ENCODE data around the gene OR52K1. TPM values are rescaled to one million over a fixed set of nuclear protein-coding genes. Genes with fewer than 3 reads are reported as not detected.

Gene OR52K1
- total RNA-seq, 1 donor from 2014 or later: 0.12 TPM

DNA sequence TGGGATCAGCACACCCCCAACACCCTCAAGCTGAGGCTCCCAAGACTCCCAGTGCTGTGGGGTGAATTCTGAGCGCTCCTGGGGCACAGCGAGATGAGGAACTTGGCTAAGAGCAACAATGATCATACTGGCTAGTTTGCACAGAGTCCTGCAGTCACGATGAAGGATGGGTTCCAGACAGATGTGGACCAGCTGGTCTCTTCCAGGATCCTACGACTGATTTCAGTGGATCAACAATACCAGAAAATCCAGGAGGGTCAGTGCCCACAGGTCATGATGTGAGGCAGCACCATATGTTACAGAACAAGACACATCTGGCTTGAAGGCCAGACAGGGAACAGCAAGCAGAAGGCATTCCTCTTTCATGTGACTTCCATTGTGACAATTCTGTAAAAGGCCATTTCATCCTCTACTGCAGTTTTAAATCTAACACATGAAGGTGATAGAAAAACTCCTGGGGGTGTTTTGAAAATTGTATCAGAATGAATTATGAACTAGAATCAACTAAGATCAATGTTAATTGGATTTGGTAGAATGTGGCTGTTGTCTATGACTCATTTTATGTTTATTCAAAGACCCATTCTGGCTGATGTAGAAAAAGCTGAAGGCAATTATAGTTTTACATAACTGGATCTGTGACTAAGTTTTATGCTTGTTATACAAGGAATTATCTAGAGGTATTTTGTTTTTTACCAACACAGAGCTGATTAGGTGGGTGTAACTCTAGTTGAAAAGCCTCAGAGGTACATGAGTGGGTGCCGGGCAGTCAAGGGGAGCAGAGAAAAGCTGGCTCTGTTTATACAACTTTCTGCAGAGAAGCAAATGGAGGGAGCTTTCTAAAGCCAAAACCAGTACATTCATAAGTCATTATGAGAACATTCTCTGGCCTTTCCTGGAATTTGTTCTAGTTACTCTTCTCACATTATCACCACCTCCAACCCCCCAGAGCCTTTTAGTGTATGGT, 29.1 kb downstream of the OR52K1 start:
- Histone ChIP-seq H3K4me1 (no peaks in the 10 kb centered on the region), H3K27ac (no peak overlapping the region), H3K4me3 (no peak overlapping the region), H3K9me3 (no peaks in the 10 kb centered on the region), H3K36me3 (no peaks in the 10 kb centered on the region), H3K27me3 (no peaks in the 10 kb centered on the region)
- DNase-seq (no peak), ATAC-seq (peak; percentile 76)
- intact Hi-C loops (cut with DNase I): no loop called here
- TF ChIP-seq, protein P1, sequence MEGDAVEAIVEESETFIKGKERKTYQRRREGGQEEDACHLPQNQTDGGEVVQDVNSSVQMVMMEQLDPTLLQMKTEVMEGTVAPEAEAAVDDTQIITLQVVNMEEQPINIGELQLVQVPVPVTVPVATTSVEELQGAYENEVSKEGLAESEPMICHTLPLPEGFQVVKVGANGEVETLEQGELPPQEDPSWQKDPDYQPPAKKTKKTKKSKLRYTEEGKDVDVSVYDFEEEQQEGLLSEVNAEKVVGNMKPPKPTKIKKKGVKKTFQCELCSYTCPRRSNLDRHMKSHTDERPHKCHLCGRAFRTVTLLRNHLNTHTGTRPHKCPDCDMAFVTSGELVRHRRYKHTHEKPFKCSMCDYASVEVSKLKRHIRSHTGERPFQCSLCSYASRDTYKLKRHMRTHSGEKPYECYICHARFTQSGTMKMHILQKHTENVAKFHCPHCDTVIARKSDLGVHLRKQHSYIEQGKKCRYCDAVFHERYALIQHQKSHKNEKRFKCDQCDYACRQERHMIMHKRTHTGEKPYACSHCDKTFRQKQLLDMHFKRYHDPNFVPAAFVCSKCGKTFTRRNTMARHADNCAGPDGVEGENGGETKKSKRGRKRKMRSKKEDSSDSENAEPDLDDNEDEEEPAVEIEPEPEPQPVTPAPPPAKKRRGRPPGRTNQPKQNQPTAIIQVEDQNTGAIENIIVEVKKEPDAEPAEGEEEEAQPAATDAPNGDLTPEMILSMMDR (IDR thresholded peaks at IDR 0.05): no peak

DNA sequence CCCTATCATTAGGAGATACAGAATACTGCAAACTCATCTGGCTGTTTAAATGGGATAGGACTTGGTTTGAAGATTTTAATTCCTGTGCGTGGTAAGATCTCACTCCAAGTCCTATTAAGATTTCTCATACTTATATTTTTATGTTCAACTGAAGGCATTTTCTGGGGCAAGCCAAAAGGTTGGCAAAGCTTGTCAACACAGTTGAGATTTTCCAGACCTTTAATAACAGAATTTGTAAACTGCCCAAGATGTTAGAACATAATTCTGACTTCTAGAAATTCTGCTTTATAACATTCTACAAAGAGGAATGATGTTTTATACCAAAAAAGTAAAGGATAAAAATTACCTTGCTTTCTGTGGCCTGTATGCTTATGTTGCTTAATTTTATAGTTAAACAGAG, 31.8 kb downstream of the OR52K1 start:
- ATAC-seq (no peak), DNase-seq (no peak)
- TF ChIP-seq, protein P1 (IDR thresholded peaks at IDR 0.05): no peak
- H3K27me3 ChIP-seq: no peaks in the 10 kb centered on the region
- H3K9me3 ChIP-seq: no peaks in the 10 kb centered on the region
- no peak overlapping the region for H3K4me3 ChIP-seq
- intact Hi-C loops (cut with DNase I): no loop called here
- no peaks in the 10 kb centered on the region for H3K4me1 ChIP-seq
- H3K36me3 ChIP-seq: no peaks in the 10 kb centered on the region
- H3K27ac ChIP-seq: no peak overlapping the region

DNA sequence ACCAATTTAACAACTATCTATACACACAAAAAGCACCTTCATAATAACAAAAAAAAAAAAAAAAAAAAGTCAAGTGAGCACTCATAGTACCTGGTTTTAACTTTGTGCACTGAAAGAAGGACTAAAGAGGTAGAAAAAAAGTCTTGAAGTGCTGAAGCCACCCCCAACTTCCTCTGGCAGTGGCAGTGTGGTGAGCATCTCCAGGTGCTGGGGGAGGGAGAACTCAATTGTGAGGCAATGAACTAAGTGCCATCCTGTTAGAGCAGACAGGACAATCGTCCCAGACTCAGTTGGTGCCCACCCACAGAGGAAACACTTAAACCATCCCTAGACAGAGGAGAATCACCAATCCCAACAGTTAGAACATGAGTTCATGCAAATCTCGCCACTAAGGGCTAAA, 39.9 kb downstream of the OR52K1 start:
- Histone ChIP-seq H3K36me3 (no peaks in the 10 kb centered on the region), H3K9me3 (no peaks in the 10 kb centered on the region), H3K4me3 (no peak overlapping the region), H3K4me1 (no peaks in the 10 kb centered on the region), H3K27ac (no peak overlapping the region), H3K27me3 (no peaks in the 10 kb centered on the region)
- no peak for ATAC-seq
- no peak for DNase-seq
- intact Hi-C loops (cut with DNase I): no loop called here
- TF ChIP-seq, protein P1 (IDR thresholded peaks at IDR 0.05): no peak

DNA sequence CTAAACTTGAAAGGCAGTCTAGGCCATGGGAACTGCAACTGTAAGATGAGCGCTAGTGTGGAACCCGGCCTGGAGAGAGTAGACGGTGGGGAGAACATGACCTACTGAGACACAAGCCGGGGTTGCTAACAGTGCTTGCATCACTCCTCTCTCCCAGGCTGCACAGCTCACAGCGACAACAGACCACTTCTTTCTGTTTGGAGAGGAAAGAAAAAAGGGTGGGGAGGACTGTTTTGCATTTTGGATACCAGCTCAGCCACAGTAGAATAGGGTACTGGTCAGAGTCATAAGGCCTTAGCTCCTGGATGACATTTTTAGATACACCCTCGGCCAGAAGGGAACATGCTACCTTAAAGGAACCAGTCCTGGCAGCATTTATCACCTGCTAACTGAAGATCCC, 40.3 kb downstream of the OR52K1 start:
- H3K4me1 ChIP-seq: no peaks in the 10 kb centered on the region

DNA sequence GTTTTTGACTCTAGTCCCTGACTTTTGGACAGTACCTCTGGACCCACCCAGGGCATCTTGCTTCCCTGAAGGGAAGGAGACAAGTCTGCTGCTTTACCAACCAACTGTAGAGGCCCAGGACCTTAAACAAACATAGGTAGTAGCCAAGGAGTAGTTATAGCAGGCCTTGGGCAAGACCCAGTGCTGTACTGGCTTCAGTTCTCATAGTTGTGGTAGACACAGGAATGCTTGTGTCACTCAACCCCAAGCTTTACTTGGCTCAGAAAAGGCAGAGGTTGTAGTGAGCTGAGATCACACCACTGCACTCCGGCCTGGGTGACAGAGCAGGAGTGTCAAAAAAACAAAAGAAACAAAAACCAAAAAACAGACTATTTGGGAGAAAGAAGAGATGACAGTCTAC, 41.2 kb downstream of the OR52K1 start:
- Histone ChIP-seq H3K36me3 (no peaks in the 10 kb centered on the region), H3K27me3 (no peaks in the 10 kb centered on the region), H3K9me3 (no peaks in the 10 kb centered on the region), H3K4me1 (no peaks in the 10 kb centered on the region), H3K4me3 (no peak overlapping the region), H3K27ac (no peak overlapping the region)
- intact Hi-C loops (cut with DNase I): no loop called here
- ATAC-seq: no peak
- TF ChIP-seq, protein P1 (IDR thresholded peaks at IDR 0.05): no peak
- no peak for DNase-seq

More for the DNA sequence above, 40.3 kb downstream of the OR52K1 start:
- no peak overlapping the region for H3K27ac ChIP-seq
- no peaks in the 10 kb centered on the region for H3K36me3 ChIP-seq
- ATAC-seq (no peak), DNase-seq (no peak)
- H3K9me3 ChIP-seq: no peaks in the 10 kb centered on the region
- no peaks in the 10 kb centered on the region for H3K27me3 ChIP-seq
- intact Hi-C loops (cut with DNase I): no loop called here
- TF ChIP-seq, protein P1 (IDR thresholded peaks at IDR 0.05): no peak
- no peak overlapping the region for H3K4me3 ChIP-seq
